Measurements from ENCODE around the gene CRACR2B. TPM values are rescaled to one million over a fixed set of nuclear protein-coding genes. Genes with fewer than 3 reads are reported as not detected.

Gene CRACR2B
- total and polyA plus RNA-seq, 3 experiments from 2014 or later, result 2.4 to 3.6 TPM; not detected in 1

- Histone ChIP-seq H3K4me1 (ENCODE audit: insufficient read depth, low read length) (peaks cover 21% of the 10 kb centered on the region), H3K4me3 (ENCODE audit: low read length) (peak within 1 kb of the TSS; percentile 84), H3K27me3 (ENCODE audit: insufficient read depth, low read length, poor library complexity, severe bottlenecking) (no peaks in the 10 kb centered on the region), H3K9me3 (ENCODE audit: low read length) (no peaks in the 10 kb centered on the region), H3K27ac (ENCODE audit: low read depth, low read length) (peak within 1 kb of the TSS; percentile 75), H3K36me3 (ENCODE audit: insufficient read depth, low read length) (no peaks in the 10 kb centered on the region)
- Mint-ChIP-seq H3K27ac (peak within 1 kb of the TSS in 7 of 8 donors; percentile 60 to 94 (median 88)), H3K4me1 (peaks cover 6 to 18% (median 7%) of the 10 kb centered on the region in 3 donors), H3K27me3 (no peaks in the 10 kb centered on the region), H3K9me3 (no peaks in the 10 kb centered on the region), H3K36me3 (peaks cover 0 to 27% (median 0%) of the 10 kb centered on the region in 3 donors), H3K4me3 (peak within 1 kb of the TSS; percentile 84 to 95 (median 89))
- CTCF ChIA-PET, result interaction anchor here (0.7 to 1.9 kb wide), 8 partner anchors 8 to 23 kb away, joined by 3 to 5 read pairs (median 4); partner anchors contain the start of gene PIDD1
- DNase-seq, result no peak
- POLR2A ChIA-PET, result interaction anchor here (0.7 to 2.7 kb wide), 15 partner anchors 8 to 611 kb away, joined by 3 to 38 read pairs (median 6); partner anchors contain the start of genes BET1L, CD151, POLR2L and RIC8A
These were observed 9.2 kb upstream of the CRACR2B start, which contains the start of gene PNPLA2 for GRCh38 chr11:818396-819128. TSS of gene PNPLA2 (plus strand) at chr11:818914. CDS start at chr11:819719, 805 bp downstream.

- H3K36me3 Mint-ChIP-seq, result peaks cover 0 to 27% (median 0%) of the 10 kb centered on the region in 3 donors
- Histone ChIP-seq H3K4me1 (ENCODE audit: insufficient read depth, low read length) (peaks cover 21% of the 10 kb centered on the region), H3K4me3 (ENCODE audit: low read length) (peak overlapping the region; percentile 84), H3K9me3 (ENCODE audit: low read length) (no peaks in the 10 kb centered on the region), H3K27ac (ENCODE audit: low read depth, low read length) (peak overlapping the region; percentile 75), H3K36me3 (ENCODE audit: insufficient read depth, low read length) (no peaks in the 10 kb centered on the region), H3K27me3 (ENCODE audit: insufficient read depth, low read length, poor library complexity, severe bottlenecking) (no peaks in the 10 kb centered on the region)
- H3K27me3 Mint-ChIP-seq, result no peaks in the 10 kb centered on the region
- POLR2A ChIA-PET, result interaction anchor here (0.6 to 2.7 kb wide), 18 partner anchors 8 to 612 kb away, joined by 3 to 38 read pairs (median 5); partner anchors contain the start of genes BET1L, CD151, POLR2L and RIC8A
- H3K27ac Mint-ChIP-seq, result peak overlapping the region in 6 of 8 donors; percentile 70 to 94 (median 84)
- peak overlapping the region; percentile 84 to 95 (median 89) for H3K4me3 Mint-ChIP-seq
- H3K4me1 Mint-ChIP-seq, result peaks cover 6 to 18% (median 7%) of the 10 kb centered on the region in 3 donors
- H3K9me3 Mint-ChIP-seq, result no peaks in the 10 kb centered on the region
- DNase-seq, result peak; percentile 90 to 93 (median 92)
- CTCF ChIA-PET, result interaction anchor here (0.7 to 1.9 kb wide), 9 partner anchors 9 to 22 kb away, joined by 3 to 5 read pairs (median 4); partner anchors contain the start of gene PIDD1
These were observed 8.4 kb upstream of the CRACR2B start for GRCh38 chr11:819129-819931.

DNA sequence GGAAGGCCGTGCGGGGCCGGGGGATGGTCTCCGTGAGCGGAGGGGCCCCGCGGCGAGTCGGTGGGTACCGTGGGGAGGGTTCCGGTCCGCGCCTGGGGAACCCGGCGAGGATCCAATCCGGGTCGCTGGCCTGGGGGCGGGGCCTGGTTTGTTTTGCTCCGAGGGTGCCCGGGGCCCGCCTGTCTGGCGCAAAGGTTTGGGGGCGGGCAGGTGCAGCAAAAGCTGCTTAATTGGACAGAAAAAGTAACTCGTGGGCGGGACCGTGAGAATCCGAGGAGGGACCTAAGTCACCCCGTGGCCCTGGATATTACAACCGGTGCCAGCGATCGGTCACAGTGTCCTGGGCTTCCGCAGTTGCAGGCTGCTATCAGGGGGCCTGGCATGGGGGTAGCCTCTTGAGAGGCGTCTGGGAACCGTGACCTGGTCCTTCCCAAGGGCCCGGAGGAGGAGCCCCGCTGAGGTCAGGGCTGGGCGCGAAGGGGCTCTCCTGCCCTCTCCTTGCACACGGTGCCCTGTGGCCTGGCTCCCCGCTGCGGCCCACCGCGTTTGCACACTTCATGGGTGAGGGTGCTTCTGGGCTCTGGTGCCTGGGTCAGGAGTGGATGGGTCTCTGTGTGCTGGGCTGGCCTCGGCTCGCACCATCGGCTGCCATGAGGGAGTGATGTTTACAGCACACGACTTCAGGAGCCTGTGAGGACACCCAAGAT is 7.6 kb upstream of the CRACR2B start:
- Mint-ChIP-seq H3K36me3 (peaks cover 0 to 32% (median 2%) of the 10 kb centered on the region in 3 donors), H3K4me1 (peaks cover 6 to 20% (median 7%) of the 10 kb centered on the region in 3 donors), H3K27me3 (peaks cover 0 to 1% of the 10 kb centered on the region in 2 donors), H3K27ac (peak overlapping the region; percentile 80 to 95 (median 88)), H3K4me3 (peak overlapping the region; percentile 84 to 95 (median 89)), H3K9me3 (no peaks in the 10 kb centered on the region)
- H3K27me3 ChIP-seq (ENCODE audit: insufficient read depth, low read length, poor library complexity, severe bottlenecking), result no peaks in the 10 kb centered on the region
- peak; percentile 95 to 97 (median 96) for DNase-seq
- POLR2A ChIA-PET, result interaction anchor here (0.6 to 2.7 kb wide), 16 partner anchors 9 to 539 kb away, joined by 3 to 38 read pairs (median 6); partner anchors contain the start of genes CD151, POLR2L, RNH1 and RPLP2
- peaks cover 21% of the 10 kb centered on the region for H3K4me1 ChIP-seq (ENCODE audit: insufficient read depth, low read length)
- CTCF ChIA-PET, result interaction anchor here (1.5 to 1.9 kb wide), 4 partner anchors 11 to 19 kb away, joined by 3 to 5 read pairs (median 4); partner anchors contain the start of gene PIDD1
- H3K9me3 ChIP-seq (ENCODE audit: low read length), result no peaks in the 10 kb centered on the region
- H3K4me3 ChIP-seq (ENCODE audit: low read length), result peak overlapping the region; percentile 84
- H3K36me3 ChIP-seq (ENCODE audit: insufficient read depth, low read length), result no peaks in the 10 kb centered on the region
- H3K27ac ChIP-seq (ENCODE audit: low read depth, low read length), result peak overlapping the region; percentile 75

- Mint-ChIP-seq H3K4me1 (peaks cover 6 to 21% (median 7%) of the 10 kb centered on the region in 3 donors), H3K9me3 (no peaks in the 10 kb centered on the region), H3K27ac (peak overlapping the region in 6 of 8 donors; percentile 50 to 94 (median 66)), H3K27me3 (peaks cover 0 to 2% of the 10 kb centered on the region in 2 donors), H3K36me3 (peaks cover 0 to 37% (median 4%) of the 10 kb centered on the region in 3 donors), H3K4me3 (peak overlapping the region; percentile 84 to 95 (median 89))
- no peak for DNase-seq
- no peaks in the 10 kb centered on the region for H3K27me3 ChIP-seq (ENCODE audit: insufficient read depth, low read length, poor library complexity, severe bottlenecking)
- ChIA-PET POLR2A (interaction anchor here (0.6 to 2.7 kb wide), 11 partner anchors 8 to 540 kb away, joined by 3 to 38 read pairs (median 8); partner anchors contain the start of genes CD151, POLR2L, RNH1 and RPLP2), CTCF (interaction anchor here (1.9 kb wide), 1 partner anchor 15 kb away, joined by 5 read pairs; the partner anchor contains the start of gene PIDD1)
- peak overlapping the region; percentile 84 for H3K4me3 ChIP-seq (ENCODE audit: low read length)
- peaks cover 21% of the 10 kb centered on the region for H3K4me1 ChIP-seq (ENCODE audit: insufficient read depth, low read length)
- H3K27ac ChIP-seq (ENCODE audit: low read depth, low read length), result peak overlapping the region; percentile 75
- no peaks in the 10 kb centered on the region for H3K9me3 ChIP-seq (ENCODE audit: low read length)
- H3K36me3 ChIP-seq (ENCODE audit: insufficient read depth, low read length), result no peaks in the 10 kb centered on the region
These were observed 6.8 kb upstream of the CRACR2B start for GRCh38 chr11:820655-821511.

DNA sequence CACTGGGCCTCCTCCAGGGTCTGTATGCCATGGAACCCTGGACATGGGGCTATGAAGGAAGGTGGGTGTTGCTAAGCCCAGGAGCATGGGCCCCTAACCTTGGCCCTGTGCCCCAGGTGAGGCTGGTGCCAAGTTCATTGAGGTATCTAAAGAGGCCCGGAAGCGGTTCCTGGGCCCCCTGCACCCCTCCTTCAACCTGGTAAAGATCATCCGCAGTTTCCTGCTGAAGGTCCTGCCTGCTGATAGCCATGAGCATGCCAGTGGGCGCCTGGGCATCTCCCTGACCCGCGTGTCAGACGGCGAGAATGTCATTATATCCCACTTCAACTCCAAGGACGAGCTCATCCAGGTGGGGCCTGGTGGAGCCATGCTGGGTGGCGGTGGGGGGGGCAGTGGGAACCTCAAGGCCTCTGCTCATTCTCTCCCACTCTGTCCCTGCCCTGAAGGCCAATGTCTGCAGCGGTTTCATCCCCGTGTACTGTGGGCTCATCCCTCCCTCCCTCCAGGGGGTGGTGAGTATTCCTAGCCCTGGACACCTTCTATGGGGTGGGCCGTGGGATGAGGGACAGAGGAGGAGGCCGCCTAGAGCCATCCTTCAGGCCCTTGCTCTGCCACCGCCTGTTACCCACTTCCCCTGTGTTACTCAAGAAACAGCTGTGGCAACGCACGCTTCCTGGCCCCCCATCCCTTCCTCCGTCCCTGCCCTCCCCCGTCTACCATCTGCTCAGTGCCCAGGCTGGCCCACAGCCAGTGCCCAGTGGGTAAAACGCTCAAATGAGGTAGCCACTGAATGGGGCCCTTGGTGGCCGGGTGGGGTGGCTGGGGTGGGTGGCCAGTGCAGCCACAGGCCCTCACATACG is 6.0 kb upstream of the CRACR2B start:
- POLR2A ChIA-PET, result interaction anchor here (1.3 kb wide), 1 partner anchor 10 kb away, joined by 7 read pairs; no protein-coding TSS in a partner anchor
- no peaks in the 10 kb centered on the region for H3K27me3 ChIP-seq (ENCODE audit: insufficient read depth, low read length, poor library complexity, severe bottlenecking)
- H3K4me1 Mint-ChIP-seq, result peaks cover 10 to 26% (median 11%) of the 10 kb centered on the region in 3 donors
- no peak overlapping the region for H3K4me3 ChIP-seq (ENCODE audit: low read length)
- peaks cover 0 to 37% (median 4%) of the 10 kb centered on the region in 3 donors for H3K36me3 Mint-ChIP-seq
- H3K4me1 ChIP-seq (ENCODE audit: insufficient read depth, low read length), result peaks cover 25% of the 10 kb centered on the region
- H3K27me3 Mint-ChIP-seq, result peaks cover 0 to 5% of the 10 kb centered on the region in 2 donors
- CTCF ChIA-PET, result interaction anchor here (1.2 to 1.7 kb wide), 4 partner anchors 10 to 27 kb away, joined by 3 to 6 read pairs (median 4); no protein-coding TSS in a partner anchor
- no peaks in the 10 kb centered on the region for H3K9me3 Mint-ChIP-seq
- H3K9me3 ChIP-seq (ENCODE audit: low read length), result no peaks in the 10 kb centered on the region
- peak overlapping the region; percentile 35 to 95 (median 65) for H3K4me3 Mint-ChIP-seq
- no peaks in the 10 kb centered on the region for H3K36me3 ChIP-seq (ENCODE audit: insufficient read depth, low read length)
- no peak overlapping the region for H3K27ac Mint-ChIP-seq
- H3K27ac ChIP-seq (ENCODE audit: low read depth, low read length), result no peak overlapping the region
- no peak for DNase-seq
